GM19324 (cell line): ENCODE data around the gene SDHB.

Source experiments
- ATAC-seq: cut with Tn5 transposase; IDR thresholded peaks from one replicate; pipeline ENCODE4 v1.9.1; 2021; ENCODE audit warnings: mild to moderate bottlenecking, moderate library complexity; ENCODE audit not compliant: unreplicated experiment, low FRiP score

SDHB gene

DNA sequence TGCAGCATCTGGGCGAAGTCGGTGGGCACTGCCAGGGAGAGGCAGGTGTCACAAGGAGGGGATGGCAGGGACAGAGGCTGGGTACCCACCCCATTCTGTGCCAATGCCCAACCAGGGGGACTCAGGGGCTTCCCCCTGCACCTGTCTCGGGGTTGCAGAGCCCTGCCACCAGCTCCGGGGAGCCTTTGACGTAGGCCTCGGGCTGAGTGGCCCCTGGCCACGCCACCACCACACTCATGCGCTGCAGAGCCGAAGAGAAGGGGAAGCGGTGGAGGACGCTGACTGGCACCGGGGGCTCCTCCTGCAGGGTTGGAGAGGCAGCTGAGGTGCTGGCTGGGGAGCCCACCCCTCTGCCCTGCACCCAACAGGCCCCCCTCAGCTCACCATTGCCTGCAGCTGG, 61.7 kb downstream of the SDHB start:
- no peak for ATAC-seq

DNA sequence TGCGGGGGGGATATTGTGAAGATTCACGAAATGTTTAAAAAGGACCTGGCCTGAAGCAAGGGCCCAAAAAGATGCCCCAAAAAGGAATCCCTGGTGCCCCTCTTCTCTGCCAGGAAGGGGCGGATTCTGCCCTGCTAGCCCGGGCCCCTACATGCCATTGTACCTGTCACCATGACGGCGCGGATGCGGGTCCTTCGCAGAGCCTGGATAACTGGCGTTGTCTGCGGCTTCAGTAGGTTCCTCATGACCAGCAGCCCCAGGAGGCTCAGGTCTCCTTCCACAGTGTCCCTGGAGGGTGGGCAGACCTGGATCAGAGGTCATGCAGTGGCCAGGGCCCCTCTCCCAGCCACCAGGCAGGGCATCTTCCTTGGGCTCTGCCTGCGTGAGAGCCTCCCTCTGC, 62.3 kb downstream of the SDHB start:
- no peak for ATAC-seq

DNA sequence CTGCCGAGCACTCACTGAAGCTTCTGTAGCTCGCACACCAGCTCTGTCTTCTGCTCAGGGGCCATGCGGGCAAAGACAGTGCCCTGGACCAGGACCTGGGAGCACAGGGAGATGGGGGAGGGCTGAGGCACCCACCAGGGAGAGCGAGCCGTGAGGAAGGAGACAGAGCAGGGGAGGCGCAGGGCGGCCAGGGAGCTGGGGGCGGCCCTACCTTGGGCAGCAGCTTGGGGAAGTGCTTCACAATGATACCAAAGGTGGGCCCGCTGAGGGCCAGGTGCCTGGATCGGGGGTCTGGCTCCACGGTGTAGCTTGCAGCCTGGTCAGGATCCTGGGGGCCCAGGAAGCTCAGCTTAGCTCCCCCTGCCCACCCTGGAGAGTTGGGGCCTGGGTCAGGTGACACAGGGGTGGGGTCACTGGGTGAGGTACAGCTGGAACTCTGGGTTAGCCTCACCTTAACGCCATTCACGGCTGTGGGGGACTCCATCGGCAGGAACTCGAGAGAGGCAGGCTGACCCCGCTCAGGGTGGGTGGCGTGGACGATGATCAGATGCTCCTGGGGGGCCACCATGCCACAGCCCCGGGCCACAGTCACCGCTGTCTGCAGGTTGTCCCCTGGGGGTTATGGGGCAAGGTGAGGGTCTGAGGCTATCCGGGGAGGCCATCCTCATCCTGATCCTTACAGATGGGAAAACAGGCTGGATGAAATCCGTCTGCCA, 64.0 kb downstream of the SDHB start:
- ATAC-seq: no peak

DNA sequence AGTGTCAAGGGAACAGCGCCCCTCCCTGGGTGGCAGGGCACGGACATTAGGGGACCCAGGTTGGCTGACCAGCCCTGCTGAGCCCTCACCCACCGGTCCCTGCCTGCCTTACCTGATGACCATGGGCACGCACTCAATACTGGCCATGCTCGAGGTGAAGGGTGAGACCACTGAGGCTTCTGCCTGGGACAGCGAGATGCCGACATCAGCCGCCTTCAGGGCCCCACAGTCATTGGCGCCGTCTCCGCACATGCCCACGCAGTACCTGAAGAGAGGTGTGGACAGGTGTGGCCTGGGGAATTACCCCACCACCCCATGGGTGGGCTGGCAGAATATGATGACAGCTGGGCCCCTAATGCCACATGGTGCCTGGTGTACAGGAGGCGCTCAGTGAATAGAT, 65.6 kb downstream of the SDHB start:
- no peak for ATAC-seq

DNA sequence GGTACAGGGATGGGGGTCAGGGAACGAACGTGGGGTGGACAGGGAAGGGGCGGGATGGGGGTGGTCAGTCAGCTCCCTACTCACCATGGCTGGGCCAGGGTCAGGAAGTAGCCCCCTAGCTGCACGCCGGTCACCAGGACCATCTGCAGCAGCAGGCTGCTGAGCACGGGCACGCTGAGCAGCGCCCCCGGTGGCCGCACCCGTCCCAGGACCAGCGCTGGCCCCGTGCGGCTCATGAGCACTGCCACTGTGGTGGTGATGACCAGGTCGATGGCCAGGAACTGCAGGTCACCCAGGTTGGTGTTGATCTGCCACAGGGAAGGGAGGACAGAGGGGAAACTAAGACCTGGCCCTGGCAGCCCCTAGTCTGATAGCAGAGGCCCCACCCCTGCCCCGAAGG, 66.9 kb downstream of the SDHB start:
- no peak for ATAC-seq

DNA sequence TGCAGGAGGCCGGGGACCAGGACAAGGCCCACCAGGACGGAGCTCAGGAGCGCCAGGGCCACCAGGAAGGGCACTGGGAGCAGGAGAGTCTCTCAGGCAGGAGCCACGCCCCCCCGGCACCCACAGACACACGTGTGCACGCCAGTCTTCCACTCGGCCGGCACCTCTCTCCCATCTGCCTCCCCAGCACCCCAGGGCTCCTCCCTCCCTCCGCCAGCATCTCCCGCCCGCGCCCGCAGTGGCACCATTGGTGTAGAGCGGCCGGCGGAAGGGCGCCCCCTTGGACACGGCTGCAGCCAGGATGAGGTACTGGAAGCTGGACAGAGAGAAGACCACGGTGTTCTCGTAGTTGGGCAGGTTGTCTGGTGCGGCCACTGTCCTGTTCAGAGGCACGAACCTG, 67.3 kb downstream of the SDHB start:
- no peak for ATAC-seq

DNA sequence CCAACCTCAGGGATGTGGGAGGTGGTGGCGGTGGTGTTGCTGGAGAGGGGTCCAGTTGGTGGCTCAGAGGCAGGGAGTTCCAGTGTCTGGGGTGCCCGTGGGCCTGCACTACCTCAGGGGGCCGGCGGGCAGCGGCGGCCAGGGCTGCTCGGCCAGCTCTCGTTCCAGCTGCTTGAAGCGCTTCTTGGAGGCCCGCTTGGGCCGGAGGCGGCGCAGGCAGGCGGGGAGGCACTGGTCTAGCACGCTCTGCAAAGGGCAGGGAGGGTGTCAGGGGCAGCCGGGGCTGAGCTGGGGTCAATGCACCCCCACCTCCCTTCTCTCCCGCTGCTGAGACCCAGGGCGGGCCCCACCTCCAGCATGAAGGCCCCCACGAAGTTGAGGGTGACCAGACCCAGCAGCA, 67.7 kb downstream of the SDHB start:
- ATAC-seq: no peak

DNA sequence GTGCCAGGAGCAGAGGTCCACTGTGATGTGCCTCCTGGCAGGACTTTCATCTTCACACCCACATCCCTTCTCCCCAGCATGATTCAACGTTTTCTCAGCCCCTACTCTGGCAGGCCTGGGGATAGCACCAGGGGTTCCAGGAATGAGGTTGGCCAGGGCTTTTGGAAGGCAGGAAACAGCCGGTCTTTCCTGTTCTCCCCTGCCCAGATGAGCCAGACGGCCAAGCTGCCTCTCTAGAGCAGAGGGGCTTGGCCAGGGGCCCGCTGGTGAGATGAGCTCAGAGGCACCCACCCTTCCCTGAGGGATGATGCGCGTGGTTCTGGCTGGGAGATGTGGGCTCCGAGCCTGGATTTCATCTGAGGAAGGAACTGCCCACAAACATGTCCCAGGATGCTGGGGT, 69.1 kb downstream of the SDHB start:
- ATAC-seq: no peak

DNA sequence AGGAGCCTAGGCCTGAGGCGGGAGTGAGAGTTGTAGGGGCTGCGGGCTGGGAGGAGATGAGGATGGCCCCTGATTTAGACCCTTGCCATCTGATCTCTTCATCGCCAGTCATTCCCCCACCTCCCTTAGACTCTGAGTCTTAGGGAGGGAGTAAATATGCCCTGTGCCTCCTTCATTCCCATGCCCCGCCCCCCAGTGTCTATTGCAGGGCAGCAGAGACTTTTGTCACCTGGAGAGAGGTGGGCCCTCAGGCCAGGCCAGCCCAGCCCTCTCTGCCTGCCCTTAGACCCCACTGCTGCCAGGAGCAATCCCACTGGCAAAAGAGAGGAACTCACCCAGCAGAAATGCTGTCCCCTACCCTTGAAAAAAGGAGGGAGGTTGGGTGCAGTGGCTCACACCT, 70.2 kb downstream of the SDHB start:
- no peak for ATAC-seq

DNA sequence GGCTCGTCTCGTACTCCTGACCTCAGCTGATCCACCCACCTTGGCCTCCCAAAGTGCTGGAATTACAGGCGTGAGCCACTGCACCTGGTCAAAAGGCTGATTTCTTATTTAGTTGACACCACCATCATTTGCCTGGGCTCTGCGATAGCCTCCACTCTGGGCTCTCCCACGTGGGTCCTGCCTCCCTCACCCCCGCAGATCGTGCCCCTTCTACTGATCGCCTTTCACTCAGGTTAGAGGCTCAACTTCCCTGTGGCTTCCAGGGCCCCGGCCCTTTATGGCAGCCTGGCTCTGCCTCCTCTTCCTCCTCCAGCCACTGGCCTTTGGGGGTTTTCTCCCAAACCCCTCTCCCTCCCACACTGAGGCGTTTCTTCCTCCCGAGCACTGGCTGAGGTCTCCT, 70.9 kb downstream of the SDHB start:
- ATAC-seq: no peak

DNA sequence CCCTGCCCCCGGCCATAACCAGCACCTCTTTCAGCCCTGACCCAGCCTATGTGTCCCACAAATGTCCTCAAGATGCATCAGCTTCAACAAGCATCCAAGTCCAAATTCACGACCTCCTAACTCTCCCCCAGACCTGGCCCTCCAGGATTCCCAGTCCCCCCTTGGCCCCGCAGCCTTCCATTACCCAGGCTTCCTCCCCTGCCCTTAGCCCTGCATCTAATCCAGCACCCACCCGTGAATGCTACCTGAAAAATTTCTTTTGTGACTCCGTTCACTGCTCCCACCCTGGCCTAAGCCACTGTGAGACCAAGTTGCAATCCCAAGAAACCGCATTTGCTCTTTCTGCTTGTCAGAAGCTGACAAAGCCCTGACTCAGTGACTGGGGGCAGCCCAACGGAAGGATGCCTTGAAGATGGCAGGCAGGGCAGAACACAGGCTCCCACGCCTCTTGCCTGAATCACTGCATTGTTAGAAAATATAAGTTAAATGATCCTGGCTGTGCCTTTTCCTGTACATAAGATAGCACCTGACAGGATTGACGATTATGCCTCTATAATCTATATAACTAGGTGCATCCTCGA, 72.5 kb downstream of the SDHB start:
- ATAC-seq: no peak

DNA sequence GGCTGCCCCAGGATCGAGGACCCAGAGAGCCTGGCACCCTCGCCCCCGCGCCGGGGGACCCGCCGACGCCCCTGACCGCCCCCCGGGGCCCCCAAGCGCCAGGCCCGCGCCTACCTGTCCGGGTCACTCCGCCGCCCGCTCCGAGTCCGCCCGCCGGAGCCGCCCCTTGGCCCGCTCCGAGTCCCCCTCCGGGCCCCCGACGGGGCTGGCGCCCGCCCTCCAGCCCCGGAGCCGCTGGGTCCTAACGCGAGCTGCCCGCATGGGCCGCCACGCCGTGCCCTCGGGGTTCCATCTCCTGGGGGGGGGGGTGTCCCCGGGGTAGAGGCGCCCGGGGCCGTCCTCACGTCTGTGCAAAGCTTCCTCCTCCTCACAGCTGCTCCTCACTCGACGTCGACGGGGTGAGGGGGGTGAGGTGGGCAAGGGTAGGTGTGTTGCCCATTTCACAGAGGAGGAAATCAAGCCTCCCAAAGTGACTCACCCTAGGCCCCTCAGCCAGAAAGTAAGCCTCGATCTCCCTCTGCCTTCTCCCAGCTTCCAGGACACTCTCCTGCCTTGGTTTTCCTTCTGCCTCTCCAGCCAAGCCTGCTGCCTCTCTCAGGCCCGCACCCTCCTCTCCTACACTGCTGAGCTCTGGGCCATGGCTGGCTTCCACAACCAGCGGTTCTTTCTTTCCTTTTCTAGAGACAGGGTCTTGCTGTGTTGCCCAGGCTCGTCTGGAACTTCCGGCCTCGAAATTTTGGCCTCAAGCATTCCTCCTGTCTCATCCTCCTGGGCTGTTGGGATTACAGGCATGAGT, 73.2 kb downstream of the SDHB start, which contains the start of gene MFAP2:
Gene MFAP2, minus strand, starts transcription at position 148 of the 796 bp plus-strand sequence. CDS start 2,347 bp downstream, outside the sequence.
- no peak for ATAC-seq

DNA sequence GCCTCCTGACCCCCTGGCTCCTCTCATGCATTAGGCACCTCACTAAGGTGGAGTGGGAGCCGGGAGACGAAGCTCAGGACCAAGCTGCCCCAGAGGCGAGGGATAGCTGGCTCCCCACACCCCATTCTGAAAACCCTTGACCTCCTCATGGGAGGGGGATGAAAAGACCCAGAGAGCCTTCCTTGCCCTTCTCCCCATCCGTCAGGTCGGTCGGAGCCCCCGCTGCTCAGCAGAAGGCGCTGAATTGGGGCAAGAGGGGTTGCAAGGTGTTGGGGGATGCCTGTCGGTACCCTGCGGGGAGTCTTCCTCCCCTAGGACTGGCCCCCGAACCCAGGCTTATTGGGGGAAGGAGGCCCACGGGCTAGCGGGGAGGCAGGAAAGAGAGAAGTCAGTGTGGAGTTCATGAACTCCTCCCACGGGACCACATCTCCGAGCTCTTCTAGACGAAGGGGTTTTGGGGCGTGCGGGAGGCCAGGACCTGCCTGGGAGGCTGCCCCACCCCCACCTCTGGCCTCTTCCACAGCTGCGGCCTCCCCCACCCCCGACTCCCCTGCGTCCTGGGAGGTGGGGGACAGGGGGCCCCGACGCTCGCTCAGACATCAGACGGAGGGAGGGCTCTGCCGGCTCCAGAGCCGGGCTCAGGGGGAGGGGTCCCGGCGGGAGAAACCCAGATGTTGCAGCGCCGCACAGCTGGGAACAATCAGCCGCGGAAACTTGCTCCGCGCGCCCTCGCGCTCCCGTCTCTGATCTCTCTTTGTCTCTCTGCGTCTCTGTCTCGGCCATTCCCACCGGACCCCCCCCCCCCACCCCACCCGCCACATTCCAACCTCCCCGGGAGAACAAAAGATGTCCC, 74.1 kb downstream of the SDHB start:
- ATAC-seq: no peak

DNA sequence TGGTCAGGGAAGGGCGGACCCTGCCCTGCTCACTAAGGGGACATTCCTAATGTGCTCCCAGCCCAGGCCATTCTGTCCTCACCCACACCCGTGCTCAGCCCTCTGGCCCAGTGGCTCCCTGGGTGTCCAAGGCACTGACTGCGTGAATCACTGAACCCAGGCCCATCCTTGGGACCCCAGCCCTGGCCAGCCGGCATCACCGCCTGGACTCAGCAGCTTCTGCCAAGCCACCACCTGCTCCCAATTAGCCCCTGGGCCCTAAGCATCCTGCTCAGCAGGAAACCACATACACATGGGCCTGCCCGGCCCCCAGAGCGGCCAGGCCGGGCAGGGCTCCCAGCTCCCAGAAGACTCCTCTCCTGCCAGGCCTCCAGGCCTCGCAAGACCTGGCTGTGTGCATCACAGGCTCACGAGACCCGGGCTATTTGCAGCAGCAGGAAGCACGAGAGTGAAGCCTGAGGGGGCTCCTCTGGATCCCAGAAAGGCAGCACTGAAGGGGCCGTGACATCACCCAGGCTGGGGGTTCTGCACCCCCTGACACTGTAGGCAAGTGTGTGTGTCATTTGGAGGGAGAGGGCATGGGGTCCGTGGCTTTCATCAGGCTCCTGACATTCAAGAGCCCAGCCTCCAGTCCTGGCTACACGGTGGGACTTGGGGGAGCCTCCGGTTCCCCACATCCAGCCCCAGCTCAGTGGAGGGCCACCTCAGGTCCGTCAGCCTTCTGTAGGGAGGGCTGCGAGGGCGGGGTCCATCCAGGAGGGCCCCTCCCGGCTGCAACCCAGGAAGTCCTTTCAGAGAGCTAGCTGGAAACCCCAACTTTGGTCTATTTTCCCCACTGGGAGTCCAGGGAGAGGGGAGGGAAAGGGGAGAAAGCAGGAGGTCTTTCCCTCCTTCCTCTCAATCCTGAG, 75.0 kb downstream of the SDHB start:
- ATAC-seq: no peak

DNA sequence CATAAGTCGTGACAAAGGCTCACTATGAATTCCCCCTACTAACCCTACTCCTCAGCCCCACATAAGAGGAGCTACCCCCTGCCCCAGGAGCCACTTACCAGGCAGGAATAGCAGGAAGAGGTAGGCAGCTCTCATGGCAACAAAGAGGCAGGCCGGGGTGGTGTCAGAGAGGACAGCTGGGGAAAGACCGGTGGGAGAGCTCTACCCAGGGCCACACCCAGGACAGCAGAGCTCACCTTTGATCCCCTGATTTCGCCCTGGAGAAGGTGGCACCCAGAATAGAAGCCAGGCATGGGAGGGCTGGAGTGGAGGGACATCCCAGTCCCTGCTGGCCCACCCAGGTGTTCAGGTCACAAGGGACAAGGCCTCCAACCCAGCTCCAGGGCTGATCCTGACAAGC, 75.7 kb downstream of the SDHB start:
- no peak for ATAC-seq

DNA sequence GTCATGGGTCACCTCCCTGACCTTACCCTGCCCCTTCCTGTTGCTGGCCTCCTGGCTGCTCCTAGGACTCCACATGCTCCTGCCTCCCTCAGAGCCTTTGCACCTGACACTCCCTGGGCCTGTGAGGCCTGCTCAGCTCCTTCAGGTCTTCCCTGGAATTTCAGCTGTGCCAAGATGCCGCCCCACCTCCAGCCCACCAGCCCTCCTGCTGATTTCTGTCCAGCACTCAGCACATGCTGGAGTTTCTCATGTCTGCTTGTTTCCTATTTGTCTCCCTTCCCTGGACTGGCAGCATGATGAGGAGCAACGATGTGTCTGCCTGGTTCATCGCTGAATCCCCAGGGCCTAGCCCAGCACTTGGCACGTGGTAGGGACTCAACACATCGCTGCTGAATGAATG, 76.5 kb downstream of the SDHB start:
- no peak for ATAC-seq

DNA sequence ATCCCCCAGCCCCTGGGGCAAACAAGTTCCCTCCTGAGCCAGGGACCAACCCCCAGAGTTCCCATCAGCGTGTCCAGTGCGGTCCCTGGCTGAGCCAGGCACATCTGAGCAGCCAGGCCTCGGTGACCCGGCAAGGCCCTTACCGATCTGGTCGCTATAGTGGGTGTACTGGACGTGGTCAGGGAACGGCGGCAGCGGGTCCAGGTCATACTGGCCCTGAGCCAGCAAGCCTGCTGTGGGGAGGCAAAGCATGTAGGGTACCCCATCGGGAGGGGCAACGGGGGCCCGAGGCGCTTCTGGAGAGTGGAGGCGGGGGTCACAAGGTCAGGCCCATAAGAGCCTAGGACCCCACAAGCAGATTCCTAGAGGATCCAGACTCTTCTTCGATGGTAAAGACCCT, 76.9 kb downstream of the SDHB start:
- no peak for ATAC-seq

DNA sequence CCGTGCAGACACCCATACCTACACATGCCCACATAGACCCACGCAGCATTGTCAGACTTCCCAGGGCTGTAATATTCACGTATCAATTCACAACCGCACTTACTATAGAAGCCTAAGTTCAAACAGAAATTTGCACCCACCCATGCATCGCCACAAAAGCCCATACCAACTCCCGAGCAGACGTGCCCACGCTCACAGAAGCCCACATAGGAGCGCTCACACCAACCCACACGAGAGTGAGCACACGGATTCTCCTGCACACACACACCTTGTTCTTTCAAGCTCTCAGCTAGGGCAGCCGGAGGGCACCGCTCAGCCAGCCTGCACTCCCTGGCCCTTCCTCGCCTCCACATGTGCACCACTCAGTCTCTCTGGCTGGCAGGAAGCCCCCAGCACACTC, 78.0 kb downstream of the SDHB start:
- no peak for ATAC-seq

DNA sequence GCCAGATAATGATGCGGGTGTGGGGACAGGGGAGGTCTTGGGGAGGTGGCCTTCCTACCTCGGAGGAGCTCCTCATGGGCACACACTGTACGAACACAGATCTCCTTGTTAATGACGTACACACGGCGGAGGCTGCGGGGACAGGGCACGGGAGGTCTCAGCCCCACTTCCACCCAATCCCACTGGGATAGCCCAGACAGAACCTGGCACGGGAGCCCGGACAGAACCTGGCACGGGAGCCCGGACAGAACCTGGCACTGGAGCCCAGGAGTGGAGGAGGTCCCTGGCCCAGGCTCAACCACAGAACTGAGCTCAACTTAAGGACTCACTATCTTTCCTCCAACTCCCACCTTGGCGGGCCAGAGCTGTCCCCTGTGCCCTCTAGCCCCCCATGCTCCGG, 78.6 kb downstream of the SDHB start:
- ATAC-seq: no peak

DNA sequence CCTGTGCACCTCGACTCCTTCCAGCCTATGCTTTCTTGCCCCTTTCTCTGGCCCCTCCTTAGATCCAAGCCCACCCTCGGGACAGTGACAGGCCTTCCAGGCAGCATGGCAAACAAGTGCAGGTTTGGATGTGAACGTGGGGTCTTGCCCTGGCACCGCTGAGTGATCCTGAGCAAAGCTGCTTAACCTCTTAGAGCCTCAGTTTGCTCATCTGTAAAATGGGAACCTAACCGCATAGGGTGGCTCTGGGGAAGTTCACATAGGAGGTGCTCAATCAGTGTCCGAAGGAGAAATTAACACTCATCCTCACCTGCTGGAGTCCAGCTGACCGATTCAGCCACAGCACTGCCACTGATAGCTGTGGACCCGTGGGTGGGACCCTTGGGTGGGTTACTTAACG, 80.6 kb downstream of the SDHB start:
- ATAC-seq: no peak
